ENCODE results near the gene CARD11.

CARD11 gene

GRCh38 chr7:2864204-2864985, 179.3 kb downstream of the CARD11 start:
- no peak for DNase-seq

- DNase-seq = peak; percentile 92
These were observed 180.1 kb downstream of the CARD11 start for GRCh38 chr7:2863461-2864066.

GRCh38 chr7:2862831-2863361, 180.8 kb downstream of the CARD11 start:
- DNase-seq = peak; percentile 58

GRCh38 chr7:2861509-2861908, 182.2 kb downstream of the CARD11 start:
- DNase-seq = no peak

- no peak for DNase-seq
These were observed 183.0 kb downstream of the CARD11 start for GRCh38 chr7:2860627-2861133.

GRCh38 chr7:2859952-2860351, 183.7 kb downstream of the CARD11 start:
- DNase-seq = no peak

GRCh38 chr7:2858621-2859020, 185.0 kb downstream of the CARD11 start:
- DNase-seq = no peak

GRCh38 chr7:2856388-2857169, 187.1 kb downstream of the CARD11 start:
- no peak for DNase-seq
